GM18526 (cell line): ENCODE data around the gene A1BG.
A peak's percentile ranks its signal among the peaks of the same experiment; 100 is the strongest.

Experiments used
- POLR2A ChIP-seq: IDR thresholded peaks from 3 replicates; pipeline ENCODE4 v1.6.1; 2011; ENCODE audit not compliant: insufficient read length; ENCODE audit errors: extremely low read depth

The A1BG gene

DNA sequence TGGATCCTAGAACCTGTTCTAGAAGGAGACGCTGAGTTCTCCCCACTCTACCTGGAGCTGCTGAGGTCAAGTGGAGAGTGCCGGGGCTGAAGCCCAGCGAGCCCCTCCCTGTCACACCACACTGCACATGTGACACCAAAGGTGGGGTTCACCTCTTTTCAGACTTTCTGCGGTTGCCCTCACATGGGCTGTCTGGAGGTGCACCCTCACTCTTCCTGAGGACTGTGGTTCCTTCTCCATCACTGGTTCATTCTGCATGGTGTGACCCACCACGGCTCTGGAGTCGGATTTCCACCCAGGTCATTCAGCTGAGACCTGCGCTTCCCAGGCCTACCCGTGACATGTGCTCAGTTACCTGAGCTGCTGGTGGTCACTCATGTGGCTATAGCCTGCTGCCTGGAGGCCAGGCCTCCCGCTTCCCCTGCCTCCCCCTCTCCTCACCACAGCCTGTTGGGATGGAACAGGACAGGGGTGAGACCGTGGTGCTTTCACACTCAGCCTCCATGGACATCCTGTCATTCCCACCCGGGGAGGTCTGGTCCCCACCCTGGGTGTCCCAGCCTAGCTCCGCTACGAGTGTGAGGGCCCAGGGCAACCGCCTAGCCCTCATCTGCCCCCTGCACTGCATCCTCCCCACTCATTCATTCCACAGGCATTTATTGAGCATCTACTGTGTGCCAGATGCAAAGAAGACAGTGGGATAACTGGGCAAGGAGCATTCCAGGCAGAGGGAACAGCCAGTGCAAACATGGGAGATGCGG lies 605 bp upstream of the A1BG start:
- TF ChIP-seq POLR2A, result no peak

DNA sequence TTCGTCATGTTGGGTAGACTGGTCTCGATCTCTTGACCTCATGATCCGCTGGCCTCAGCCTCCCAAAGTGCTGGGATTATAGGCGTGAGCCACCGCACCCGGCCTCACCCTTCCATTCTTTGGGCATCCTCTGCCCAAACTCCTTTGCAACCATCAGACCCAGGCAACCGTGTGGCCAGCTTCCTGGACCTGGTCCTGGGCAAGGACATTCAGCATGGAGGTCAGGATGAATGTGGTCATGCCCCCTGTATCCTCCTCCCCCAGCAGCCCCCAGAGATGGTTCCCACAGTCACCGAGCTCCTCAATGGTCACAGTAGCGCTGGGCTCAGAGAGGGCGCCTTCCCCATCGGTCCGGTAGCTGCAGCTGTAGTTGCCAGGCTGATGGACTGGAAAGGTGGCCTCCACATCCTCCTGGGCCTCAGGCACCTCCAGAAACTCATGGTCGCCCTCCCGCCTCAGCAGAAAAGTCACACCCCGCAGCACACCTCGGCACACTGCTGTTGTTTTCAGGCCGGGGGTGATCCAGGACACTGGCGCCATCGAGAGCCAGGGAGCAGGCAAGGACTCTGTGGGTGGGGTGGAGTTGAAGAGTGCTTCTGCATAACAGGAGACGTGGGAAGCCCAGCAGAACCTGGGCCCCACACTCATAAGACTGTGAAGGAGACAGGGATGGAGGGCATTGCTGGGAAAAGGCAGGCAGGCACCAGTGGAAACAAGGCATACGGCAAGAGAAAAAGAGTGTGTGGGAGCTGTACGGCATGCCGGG lies 1.1 kb downstream of the A1BG start:
- no peak for TF ChIP-seq POLR2A

- no peak for TF ChIP-seq POLR2A
Measured at GRCh38 chr19:58351558-58351878, 1.8 kb downstream of the A1BG start.

GRCh38 chr19:58350871-58351557 lies 2.3 kb downstream of the A1BG start:
- no peak for TF ChIP-seq POLR2A

DNA sequence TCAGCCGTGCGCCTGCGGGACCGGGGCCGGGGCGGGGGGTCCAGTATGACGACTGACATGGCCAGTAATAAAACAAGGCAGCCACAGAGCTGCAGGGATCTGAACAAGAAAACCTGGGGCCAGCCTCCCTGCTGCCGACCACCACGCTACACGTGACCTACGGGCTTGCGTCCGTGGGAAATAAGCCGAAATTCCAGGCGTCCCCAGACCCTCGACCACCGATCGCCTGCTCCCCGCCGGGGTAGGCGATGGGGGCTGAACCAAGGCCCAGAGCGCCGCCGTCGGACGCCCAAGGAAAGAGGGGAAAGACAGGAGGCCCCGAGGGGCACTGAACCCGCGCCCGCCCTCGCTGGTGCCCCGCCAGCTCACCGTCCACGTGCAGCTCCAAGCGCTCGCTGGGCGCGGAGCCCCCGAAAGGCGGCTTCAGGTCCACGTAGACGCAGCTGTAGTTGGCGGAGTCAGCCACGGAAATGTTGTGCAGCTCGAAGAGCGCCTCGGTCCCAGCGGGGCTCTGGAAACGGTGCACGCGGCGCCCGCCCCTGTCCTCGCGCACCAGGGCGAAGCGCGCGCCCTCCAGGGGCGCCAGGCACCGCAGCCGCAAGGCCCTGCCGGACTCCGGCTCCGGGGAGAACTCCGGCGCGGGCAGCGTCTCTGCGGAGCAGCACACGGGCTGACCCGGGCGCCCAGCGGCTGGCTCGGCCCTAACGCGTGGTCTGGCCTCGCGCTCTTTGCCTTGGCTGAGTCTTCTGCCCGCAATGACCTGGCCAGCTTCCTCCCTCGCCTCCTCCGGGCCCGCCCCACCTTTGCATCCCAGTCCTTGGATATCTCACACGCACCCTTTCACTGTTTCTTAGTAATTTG lies 3.1 kb downstream of the A1BG start:
- no peak for TF ChIP-seq POLR2A

- TF ChIP-seq POLR2A, result no peak
Measured at GRCh38 chr19:58349590-58349989, 3.7 kb downstream of the A1BG start.

- TF ChIP-seq POLR2A, result peak; percentile 68
Measured at GRCh38 chr19:58346961-58347929, 6.0 kb downstream of the A1BG start.

- TF ChIP-seq POLR2A, result no peak
Measured at GRCh38 chr19:58345558-58345957, 7.7 kb downstream of the A1BG start.

DNA sequence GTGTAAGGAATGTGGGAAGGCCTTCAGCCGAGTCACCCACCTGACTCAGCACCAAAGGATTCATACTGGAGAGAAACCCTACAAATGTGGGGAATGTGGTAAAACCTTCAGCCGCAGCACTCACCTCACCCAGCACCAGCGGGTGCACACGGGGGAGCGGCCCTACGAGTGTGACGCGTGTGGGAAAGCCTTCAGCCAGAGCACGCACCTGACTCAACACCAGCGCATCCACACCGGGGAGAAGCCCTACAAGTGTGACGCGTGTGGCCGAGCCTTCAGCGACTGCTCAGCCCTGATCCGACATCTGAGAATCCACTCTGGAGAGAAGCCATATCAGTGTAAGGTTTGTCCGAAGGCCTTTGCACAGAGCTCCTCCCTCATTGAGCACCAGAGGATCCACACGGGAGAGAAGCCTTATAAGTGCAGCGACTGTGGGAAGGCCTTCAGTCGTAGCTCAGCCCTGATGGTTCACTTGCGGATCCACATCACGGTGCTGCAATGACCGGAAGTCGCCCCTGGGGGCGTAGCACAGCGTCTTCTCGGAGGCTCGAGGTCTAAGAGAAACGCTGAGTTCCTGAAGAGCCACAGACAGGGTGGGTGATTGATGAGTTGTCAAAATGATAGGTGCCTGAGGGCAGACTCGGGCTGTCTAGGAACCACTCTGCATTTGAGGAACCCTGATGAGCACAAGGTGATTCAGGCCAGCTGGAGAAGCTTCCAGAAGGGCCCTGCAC lies 14.3 kb downstream of the A1BG start:
- no peak for TF ChIP-seq POLR2A

DNA sequence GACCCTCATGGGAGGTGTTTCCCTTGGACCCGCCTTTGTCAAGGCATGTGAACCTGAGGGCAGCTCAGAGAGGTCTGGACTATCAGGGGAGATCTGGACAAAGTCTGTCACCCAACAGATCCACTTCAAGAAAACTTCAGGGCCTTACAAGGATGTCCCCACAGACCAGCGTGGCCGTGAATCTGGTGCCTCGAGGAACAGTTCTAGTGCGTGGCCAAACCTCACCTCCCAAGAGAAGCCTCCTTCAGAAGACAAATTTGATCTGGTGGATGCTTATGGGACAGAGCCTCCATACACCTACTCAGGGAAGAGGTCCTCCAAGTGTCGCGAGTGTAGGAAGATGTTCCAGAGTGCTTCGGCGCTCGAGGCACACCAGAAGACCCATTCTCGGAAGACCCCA lies 15.0 kb downstream of the A1BG start:
- TF ChIP-seq POLR2A, result no peak

DNA sequence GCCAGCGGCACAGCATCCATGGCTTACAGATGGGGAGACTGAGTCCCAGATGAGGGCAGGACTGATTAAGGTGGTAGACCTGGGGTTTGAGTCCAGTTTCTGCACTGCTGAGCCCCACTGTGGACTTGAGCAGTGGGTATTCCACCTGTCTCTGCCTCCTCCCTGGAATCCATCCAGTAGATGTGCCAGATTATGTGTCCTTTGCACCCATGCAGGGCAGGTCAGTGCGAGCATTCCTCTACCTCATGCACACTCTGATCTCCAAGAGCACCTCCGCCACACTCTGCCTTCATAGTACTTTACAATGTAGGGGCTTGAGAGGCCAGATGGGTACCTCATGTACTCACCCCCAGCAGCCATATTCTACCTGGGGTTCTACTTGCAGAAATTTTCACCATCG lies 16.5 kb downstream of the A1BG start:
- TF ChIP-seq POLR2A, result no peak

- TF ChIP-seq POLR2A, result no peak
Measured at GRCh38 chr19:58336216-58336615, 17.1 kb downstream of the A1BG start.

- TF ChIP-seq POLR2A, result no peak
Measured at GRCh38 chr19:58335630-58336029, 17.7 kb downstream of the A1BG start.
